Neuron (in vitro differentiated cells): ENCODE measurements around the gene VAV2.

Experiments used
- H2AFZ ChIP-seq: one replicate; pipeline ENCODE4 v1.6.1; 2013; ENCODE audit warnings: low read depth, mild to moderate bottlenecking, inconsistent platforms, low read length, moderate library complexity
- H3K27me3 ChIP-seq: one replicate; pipeline ENCODE4 v1.6.1; 2013; ENCODE audit warnings: low read length; ENCODE audit not compliant: insufficient read depth
- H3K36me3 ChIP-seq: one replicate; pipeline ENCODE4 v1.6.1; 2013; ENCODE audit warnings: low read length; ENCODE audit not compliant: insufficient read depth
- H3K4me1 ChIP-seq: one replicate; pipeline ENCODE4 v1.6.1; 2013; ENCODE audit warnings: low read length; ENCODE audit not compliant: insufficient read depth
- H3K4me3 ChIP-seq: 2 replicates; pipeline ENCODE4 v1.5.1; 2013; ENCODE audit warnings: mild to moderate bottlenecking, low read length, moderate library complexity
- H3K9me3 ChIP-seq: one replicate; pipeline ENCODE4 v1.6.1; 2013; ENCODE audit warnings: low read length

VAV2 gene

GRCh38 chr9:133874659-133875058, 117.5 kb downstream of the VAV2 start:
- peaks cover 28% of the 10 kb centered on the region for H3K4me1 ChIP-seq
- no peaks in the 10 kb centered on the region for H3K9me3 ChIP-seq
- H3K4me3 ChIP-seq: no peak overlapping the region
- no peaks in the 10 kb centered on the region for H3K27me3 ChIP-seq
- H3K36me3 ChIP-seq: no peaks in the 10 kb centered on the region
- no peak overlapping the region for H2AFZ ChIP-seq

DNA sequence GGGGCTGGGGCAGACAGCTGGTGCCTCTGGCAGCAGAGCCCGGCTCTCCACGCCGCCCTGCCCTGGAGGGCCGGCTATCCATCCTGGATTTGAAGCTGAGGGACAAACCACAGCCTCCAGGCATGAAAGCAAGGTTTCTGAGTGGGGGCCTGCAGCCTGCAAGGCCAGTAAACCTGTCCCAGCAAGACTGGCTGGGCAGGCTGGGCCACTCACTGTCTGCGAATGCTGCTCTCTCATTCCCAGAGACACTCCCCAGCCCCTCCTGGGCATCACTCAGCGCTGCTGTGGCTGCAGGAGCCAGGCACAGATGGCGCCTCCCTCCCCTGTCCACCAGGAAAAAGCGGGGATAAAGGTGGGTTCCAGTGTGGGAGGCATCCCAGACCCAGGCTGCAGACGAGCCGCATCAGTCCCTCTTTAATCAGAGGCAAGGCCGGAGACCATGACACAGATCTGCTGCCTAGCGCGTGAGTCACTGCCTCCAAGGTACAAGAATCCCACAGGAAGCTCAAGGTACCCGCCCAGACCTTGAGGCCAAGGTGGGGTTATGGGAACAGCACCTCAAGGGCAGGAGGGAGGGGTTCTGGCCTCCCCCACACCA, 118.0 kb downstream of the VAV2 start:
- Histone ChIP-seq H3K4me1 (peaks cover 30% of the 10 kb centered on the region), H2AFZ (no peak overlapping the region), H3K36me3 (no peaks in the 10 kb centered on the region), H3K27me3 (no peaks in the 10 kb centered on the region), H3K4me3 (no peak overlapping the region), H3K9me3 (no peaks in the 10 kb centered on the region)

GRCh38 chr9:133873461-133873891, 118.6 kb downstream of the VAV2 start:
- no peak overlapping the region for H2AFZ ChIP-seq
- no peaks in the 10 kb centered on the region for H3K27me3 ChIP-seq
- H3K4me1 ChIP-seq: peaks cover 30% of the 10 kb centered on the region
- H3K4me3 ChIP-seq: no peak overlapping the region
- peaks cover 3% of the 10 kb centered on the region for H3K9me3 ChIP-seq
- H3K36me3 ChIP-seq: no peaks in the 10 kb centered on the region

DNA sequence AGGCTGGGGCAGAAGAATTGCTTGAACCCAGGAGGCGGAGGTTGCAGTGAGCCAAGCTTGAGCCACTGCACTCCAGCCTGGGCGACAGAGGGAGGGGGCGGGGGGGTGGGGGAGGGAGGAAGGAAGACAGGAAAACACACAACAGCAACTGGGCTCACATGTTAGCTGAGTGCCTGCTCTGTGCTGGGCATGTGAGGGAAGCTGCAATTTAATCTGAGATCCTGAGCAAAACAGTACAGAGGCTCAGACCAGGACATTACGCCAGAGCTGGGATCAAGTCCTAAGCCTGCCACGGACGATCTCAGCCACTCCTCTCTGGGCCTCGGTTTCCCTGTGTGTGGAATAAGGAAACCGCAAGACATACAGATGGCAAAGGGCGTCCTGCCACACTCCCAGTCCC, 119.1 kb downstream of the VAV2 start:
- H2AFZ ChIP-seq: no peak overlapping the region
- no peaks in the 10 kb centered on the region for H3K36me3 ChIP-seq
- H3K27me3 ChIP-seq: no peaks in the 10 kb centered on the region
- H3K9me3 ChIP-seq: peaks cover 5% of the 10 kb centered on the region
- no peak overlapping the region for H3K4me3 ChIP-seq
- H3K4me1 ChIP-seq: peaks cover 30% of the 10 kb centered on the region

DNA sequence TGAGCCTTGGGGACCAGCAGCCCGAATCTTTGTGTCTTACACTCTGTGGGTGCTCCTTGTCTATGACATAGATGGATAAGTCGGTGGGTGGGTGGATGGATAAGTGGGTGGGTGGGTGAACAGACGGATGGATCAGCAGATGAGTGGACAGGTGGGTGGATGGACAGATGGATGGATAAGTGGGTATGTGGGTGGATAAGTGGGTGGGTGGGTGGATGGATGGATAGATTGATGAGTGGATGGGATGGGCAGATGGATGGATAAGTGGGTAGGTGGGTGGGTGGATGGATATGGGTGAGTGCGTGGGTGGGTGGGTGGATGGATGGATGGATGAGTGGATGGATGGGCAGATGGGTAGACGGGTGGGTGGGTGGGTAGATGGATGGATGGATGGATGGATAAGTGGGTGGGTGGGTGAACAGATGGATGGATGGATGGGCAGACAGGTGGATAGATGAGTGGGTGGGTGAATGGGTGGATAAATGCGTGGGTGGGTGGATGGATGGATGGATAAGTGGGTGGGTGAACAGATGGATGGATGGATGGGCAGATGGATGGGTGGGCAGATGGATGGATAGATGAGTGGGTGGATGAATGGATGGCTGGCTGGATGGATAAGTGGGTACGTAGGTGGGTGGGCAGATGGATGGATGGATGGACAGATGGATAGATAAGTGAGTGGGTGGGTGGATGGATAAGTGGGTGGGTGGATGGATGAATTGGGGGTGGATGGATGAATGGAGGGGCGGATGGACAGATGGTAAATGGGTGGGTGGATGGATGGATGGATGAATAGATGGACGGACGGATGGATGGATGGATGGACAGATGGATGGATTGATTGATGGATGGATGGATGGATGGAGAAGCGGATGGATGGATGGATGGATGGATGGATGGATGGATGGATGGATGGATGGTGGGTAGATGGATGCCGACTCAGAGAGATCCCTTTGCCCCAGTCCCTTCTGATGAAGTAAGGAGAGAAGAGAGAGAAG, 121.2 kb downstream of the VAV2 start:
- peaks cover 29% of the 10 kb centered on the region for H3K4me1 ChIP-seq
- H3K27me3 ChIP-seq: no peaks in the 10 kb centered on the region
- H3K4me3 ChIP-seq: no peak overlapping the region
- H3K9me3 ChIP-seq: peaks cover 10% of the 10 kb centered on the region
- no peak overlapping the region for H2AFZ ChIP-seq
- H3K36me3 ChIP-seq: no peaks in the 10 kb centered on the region

- peaks cover 20% of the 10 kb centered on the region for H3K4me1 ChIP-seq
- no peaks in the 10 kb centered on the region for H3K36me3 ChIP-seq
- H2AFZ ChIP-seq: no peak overlapping the region
- no peaks in the 10 kb centered on the region for H3K27me3 ChIP-seq
- peaks cover 19% of the 10 kb centered on the region for H3K9me3 ChIP-seq
- H3K4me3 ChIP-seq: no peak overlapping the region
Measured at GRCh38 chr9:133869674-133870405, 122.3 kb downstream of the VAV2 start.

DNA sequence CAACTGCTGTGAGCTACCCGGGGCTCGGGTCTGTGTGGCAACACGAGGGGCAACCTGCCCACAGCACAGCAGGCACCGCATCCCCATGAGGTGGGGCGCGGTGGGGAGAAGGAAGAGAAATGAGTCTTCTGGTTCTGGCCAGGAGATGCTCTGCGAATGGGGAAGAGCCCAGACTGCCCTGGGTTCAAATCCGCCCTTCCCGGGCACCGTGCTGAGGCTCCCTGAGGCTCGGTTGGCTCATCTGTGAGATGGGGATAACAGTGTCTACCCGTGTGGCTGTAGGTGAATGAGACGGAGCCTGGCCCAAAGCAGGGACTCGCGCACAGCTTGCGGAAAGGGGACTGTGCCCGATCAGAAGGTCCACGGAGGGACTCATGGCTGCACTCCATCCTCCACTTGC, 123.9 kb downstream of the VAV2 start:
- no peaks in the 10 kb centered on the region for H3K36me3 ChIP-seq
- H3K9me3 ChIP-seq: peaks cover 22% of the 10 kb centered on the region
- no peak overlapping the region for H2AFZ ChIP-seq
- H3K4me1 ChIP-seq: peaks cover 11% of the 10 kb centered on the region
- H3K27me3 ChIP-seq: no peaks in the 10 kb centered on the region
- H3K4me3 ChIP-seq: no peak overlapping the region

GRCh38 chr9:133866946-133867345, 125.2 kb downstream of the VAV2 start:
- Histone ChIP-seq H3K9me3 (peaks cover 22% of the 10 kb centered on the region), H3K36me3 (no peaks in the 10 kb centered on the region), H3K27me3 (no peaks in the 10 kb centered on the region), H3K4me3 (no peak overlapping the region), H3K4me1 (peaks cover 11% of the 10 kb centered on the region), H2AFZ (no peak overlapping the region)

DNA sequence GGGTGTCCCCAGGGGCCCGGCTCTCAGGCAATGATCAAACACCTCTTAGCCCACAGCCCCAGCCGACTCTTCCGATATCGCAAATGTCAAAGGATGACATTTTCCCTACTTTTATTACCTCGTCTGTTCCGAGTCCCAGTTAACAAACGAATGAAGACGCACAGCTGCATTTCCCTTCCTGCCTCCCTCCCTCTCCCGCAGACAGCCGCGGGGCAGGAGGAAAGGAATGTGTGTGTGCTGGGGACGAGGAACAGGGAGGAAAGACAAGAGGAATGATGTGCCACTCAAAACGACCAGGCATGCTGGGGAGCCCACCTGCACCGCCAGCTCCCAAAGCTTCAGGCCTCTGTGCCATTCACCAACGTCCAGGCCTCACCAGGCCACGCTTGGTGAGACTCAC, 128.1 kb downstream of the VAV2 start:
- no peak overlapping the region for H2AFZ ChIP-seq
- H3K27me3 ChIP-seq: no peaks in the 10 kb centered on the region
- H3K4me3 ChIP-seq: no peak overlapping the region
- H3K36me3 ChIP-seq: peaks cover 11% of the 10 kb centered on the region
- peaks cover 22% of the 10 kb centered on the region for H3K9me3 ChIP-seq
- peaks cover 9% of the 10 kb centered on the region for H3K4me1 ChIP-seq

- Histone ChIP-seq H2AFZ (no peak overlapping the region), H3K9me3 (peaks cover 18% of the 10 kb centered on the region), H3K36me3 (peaks cover 14% of the 10 kb centered on the region), H3K4me3 (no peak overlapping the region), H3K27me3 (no peaks in the 10 kb centered on the region), H3K4me1 (peaks cover 9% of the 10 kb centered on the region)
Measured at GRCh38 chr9:133863257-133863592, 128.9 kb downstream of the VAV2 start.

GRCh38 chr9:133862585-133863256, 129.4 kb downstream of the VAV2 start:
- Histone ChIP-seq H3K4me1 (peaks cover 9% of the 10 kb centered on the region), H2AFZ (no peak overlapping the region), H3K36me3 (peaks cover 14% of the 10 kb centered on the region), H3K4me3 (no peak overlapping the region), H3K9me3 (peaks cover 18% of the 10 kb centered on the region), H3K27me3 (no peaks in the 10 kb centered on the region)

DNA sequence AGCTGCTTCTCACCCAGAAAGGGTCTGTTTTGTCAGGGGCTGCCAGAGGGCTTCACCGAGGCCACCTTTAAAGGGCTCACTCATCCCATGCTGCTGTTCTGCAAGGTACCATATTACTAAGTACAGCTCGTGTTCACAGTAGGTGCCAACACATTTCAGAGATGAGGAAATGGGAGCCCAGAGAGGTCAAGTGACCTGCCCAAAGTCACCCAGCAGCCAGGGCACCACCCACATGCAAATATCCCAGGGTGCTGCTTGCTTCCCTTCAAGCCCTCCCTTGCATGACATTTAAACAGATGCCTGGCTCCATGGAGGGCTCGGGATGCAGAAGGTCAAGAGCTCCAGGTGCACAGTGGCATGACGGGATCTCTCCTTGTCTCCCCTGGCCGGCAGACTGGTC, 130.4 kb downstream of the VAV2 start:
- Histone ChIP-seq H3K4me3 (no peak overlapping the region), H3K27me3 (no peaks in the 10 kb centered on the region), H3K36me3 (peaks cover 17% of the 10 kb centered on the region), H3K4me1 (peaks cover 9% of the 10 kb centered on the region), H3K9me3 (peaks cover 16% of the 10 kb centered on the region), H2AFZ (no peak overlapping the region)
